GM18502 (cell line): ENCODE results near the gene ATP1A4.

Source experiments
- ATAC-seq: cut with Tn5 transposase; IDR thresholded peaks from one replicate; pipeline ENCODE4 v1.9.1; 2021; ENCODE audit warnings: mild to moderate bottlenecking; ENCODE audit not compliant: unreplicated experiment, poor library complexity

The ATP1A4 gene

GRCh38 chr1:160139840-160140239, 11.6 kb upstream of the ATP1A4 start:
- ATAC-seq, result no peak

GRCh38 chr1:160143695-160144094, 7.7 kb upstream of the ATP1A4 start:
- no peak for ATAC-seq

GRCh38 chr1:160144921-160145320, 6.5 kb upstream of the ATP1A4 start:
- ATAC-seq, result no peak

GRCh38 chr1:160146107-160146506, 5.3 kb upstream of the ATP1A4 start:
- ATAC-seq, result no peak

DNA sequence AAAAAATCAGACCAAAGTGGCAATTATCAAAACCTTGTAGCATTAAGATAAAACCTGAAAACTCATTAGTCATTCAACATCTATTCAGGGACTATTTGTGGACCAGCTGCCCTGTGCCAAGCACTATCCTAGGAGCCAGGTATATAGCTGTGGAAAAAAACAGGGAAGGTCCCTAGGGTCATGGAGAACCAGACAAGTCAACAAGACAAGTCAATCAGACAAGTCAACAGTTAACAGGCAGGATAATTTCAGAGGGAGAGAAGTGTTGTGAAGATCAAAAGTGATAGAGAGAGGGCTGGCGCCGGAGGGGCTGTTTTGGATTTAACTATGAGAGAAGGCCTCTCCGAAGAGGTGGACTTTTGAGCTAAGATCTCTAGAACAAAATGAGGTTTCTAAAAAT, 3.3 kb upstream of the ATP1A4 start:
- no peak for ATAC-seq

GRCh38 chr1:160149233-160149632, 2.2 kb upstream of the ATP1A4 start:
- ATAC-seq, result no peak

- ATAC-seq, result no peak
Measured at GRCh38 chr1:160149716-160150115, 1.7 kb upstream of the ATP1A4 start.

- no peak for ATAC-seq
Measured at GRCh38 chr1:160154790-160155189, 3.4 kb downstream of the ATP1A4 start.

- no peak for ATAC-seq
Measured at GRCh38 chr1:160156361-160156760, 5.0 kb downstream of the ATP1A4 start.

DNA sequence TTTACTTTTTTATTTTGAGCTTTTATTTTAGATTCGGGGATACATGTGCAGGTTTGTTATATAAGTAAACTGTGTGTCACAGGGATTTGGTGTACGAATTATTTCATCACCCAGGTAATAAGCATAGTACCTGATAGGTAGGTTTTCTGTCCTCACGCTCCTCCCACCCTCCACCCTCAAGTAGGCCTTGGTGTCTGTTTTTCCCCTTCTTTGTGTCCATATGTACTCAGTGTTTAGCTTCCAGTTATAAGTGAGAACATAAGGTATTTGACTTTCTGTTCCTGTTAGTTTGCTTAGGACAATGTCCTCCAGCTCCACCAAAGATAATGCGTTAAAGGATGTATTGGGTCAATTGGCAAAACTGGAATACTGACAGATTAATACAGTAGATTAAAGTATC, 5.8 kb downstream of the ATP1A4 start:
- ATAC-seq, result no peak

- ATAC-seq, result no peak
Measured at GRCh38 chr1:160158031-160158430, 6.6 kb downstream of the ATP1A4 start.

- no peak for ATAC-seq
Measured at GRCh38 chr1:160158534-160158933, 7.1 kb downstream of the ATP1A4 start.

DNA sequence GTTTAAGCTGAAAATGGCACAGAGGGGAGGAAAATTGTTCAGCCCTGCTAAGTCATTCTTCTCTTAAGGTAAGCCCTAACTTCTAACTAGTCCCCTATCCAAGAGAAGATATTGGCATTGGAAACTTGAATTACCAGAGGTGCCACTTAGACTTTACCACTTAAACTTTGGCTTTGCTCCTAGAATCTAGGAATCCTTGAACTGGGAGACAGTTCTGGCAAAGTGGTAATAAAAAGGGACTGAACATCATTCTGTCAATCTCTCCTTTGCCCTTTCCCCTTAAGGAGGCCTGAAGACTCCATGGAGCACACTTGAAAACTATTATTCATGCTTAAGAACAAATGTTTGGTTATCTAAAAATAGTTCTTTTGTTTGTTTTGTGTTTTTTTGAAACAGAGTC, 8.4 kb downstream of the ATP1A4 start:
- no peak for ATAC-seq

DNA sequence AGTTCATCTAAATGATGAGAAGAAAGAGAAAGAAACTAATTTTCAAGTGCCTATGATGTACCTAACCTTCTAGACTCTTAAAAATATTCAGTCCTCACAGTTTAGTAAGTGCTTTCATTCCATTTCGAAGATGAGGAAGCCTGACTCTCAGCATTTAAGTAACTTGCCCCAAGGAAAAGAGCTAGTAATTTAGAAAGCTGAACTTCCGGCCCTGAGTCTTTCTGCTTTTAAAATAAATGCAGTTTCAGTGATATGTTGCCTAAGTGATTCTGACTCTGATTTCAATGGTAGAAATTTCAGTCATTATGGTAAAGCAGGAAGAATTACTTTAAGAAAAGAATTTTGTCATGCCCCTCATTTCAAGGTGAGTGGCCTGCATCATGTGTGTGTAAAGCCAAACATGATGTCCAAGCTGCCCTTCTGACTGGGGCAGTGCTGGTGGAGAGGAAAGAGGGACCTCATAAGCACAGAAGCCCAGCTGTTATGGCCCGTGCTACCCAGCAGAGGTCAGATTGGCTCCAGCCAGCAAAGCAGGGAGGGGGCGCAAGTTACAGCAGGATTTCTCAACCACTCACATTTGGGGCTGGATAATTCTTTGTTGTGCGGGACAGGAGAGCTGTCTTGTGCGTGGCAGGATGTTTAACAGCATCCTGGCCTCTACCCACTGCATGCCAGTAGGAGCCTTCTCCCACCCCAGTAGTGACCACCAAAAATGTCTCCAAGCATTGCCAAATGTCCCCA, 10.7 kb downstream of the ATP1A4 start:
- ATAC-seq, result no peak

- ATAC-seq, result no peak
Measured at GRCh38 chr1:160162931-160163330, 11.5 kb downstream of the ATP1A4 start.

- ATAC-seq, result no peak
Measured at GRCh38 chr1:160163615-160164014, 12.2 kb downstream of the ATP1A4 start.

- ATAC-seq, result no peak
Measured at GRCh38 chr1:160164121-160164520, 12.7 kb downstream of the ATP1A4 start.

DNA sequence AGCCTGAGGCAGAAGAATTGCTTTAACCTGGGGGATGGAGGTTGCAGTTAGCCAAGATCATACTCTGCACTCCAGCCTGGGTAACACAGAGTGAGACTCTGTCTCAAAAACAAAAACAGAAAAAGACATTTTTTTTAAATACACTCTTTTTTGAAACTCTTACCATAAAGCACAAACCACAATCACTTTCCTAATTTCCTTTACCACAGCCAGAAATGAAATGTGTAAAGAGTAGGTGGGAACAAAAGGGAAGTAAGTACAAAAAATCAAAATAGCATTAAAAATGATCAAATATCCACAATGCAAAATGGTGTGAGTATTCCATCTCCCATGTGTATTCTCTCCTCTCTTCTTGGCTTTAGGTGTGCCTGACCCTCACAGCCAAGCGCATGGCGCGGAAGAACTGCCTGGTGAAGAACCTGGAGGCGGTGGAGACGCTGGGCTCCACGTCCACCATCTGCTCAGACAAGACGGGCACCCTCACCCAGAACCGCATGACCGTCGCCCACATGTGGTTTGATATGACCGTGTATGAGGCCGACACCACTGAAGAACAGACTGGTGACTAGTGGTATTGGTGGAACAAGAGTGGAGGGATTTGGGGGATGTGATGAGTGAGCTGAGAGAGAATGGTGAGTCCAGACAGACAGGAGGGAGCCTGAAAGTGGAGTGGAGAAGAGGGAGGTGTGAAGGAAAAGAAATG, 14.9 kb downstream of the ATP1A4 start:
- ATAC-seq, result no peak

DNA sequence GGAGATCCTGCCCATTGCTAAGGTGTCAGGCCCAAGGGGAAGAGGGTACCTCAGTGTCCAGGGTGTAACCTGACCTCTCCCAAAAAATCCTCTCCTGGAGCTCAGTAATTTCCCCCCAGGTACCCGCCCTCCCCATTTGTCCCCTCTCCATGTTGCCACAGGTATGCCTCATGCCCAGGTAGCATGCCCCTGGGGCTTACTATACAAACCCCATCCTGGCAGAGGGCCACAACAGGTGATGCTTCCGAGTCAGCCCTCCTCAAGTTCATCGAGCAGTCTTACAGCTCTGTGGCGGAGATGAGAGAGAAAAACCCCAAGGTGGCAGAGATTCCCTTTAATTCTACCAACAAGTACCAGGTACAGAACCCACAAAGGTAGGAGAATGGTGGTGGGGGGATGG, 15.7 kb downstream of the ATP1A4 start:
- no peak for ATAC-seq

GRCh38 chr1:160167580-160167979, 16.2 kb downstream of the ATP1A4 start:
- ATAC-seq, result no peak

GRCh38 chr1:160168016-160168415, 16.6 kb downstream of the ATP1A4 start:
- ATAC-seq, result no peak
